HUES64 (cell line): Measurements from ENCODE around the gene ZNF10. TPM values are rescaled to one million over a fixed set of nuclear protein-coding genes. Genes with fewer than 3 reads are reported as not detected.

Source experiments
- H3K27ac ChIP-seq: 2 replicates; pipeline ENCODE4 v1.7.0; 2013; ENCODE audit warnings: low read depth, low read length, inconsistent platforms
- H3K27me3 ChIP-seq: 2 replicates; pipeline ENCODE4 v1.6.1; 2013; ENCODE audit warnings: mild to moderate bottlenecking, low read length; ENCODE audit not compliant: insufficient read depth
- H3K36me3 ChIP-seq: 2 replicates; pipeline ENCODE4 v1.6.1; 2013; ENCODE audit warnings: mild to moderate bottlenecking, low read length; ENCODE audit not compliant: insufficient read depth
- H3K4me1 ChIP-seq: 2 replicates; pipeline ENCODE4 v1.6.1; 2013; ENCODE audit warnings: mild to moderate bottlenecking, low read length, moderate library complexity; ENCODE audit not compliant: insufficient read depth
- H3K4me3 ChIP-seq: 2 replicates; pipeline ENCODE4 v1.5.1; 2013; ENCODE audit warnings: mild to moderate bottlenecking, low read length, moderate library complexity
- H3K9ac ChIP-seq: 2 replicates; pipeline ENCODE4 v1.6.1; 2013; ENCODE audit warnings: mild to moderate bottlenecking, low read depth, low read length
- H3K9me3 ChIP-seq: 2 replicates; pipeline ENCODE4 v1.6.1; 2013; ENCODE audit warnings: low read depth, low read length; ENCODE audit not compliant: insufficient read depth
- WGBS: fragments of 150-250, 120-280 bp; methylation state at CpG from one replicate; pipeline ENCODE4 v1.1.7; 2013; ENCODE audit warnings: missing lambda C conversion rate; 5-methylcytosine and 5-hydroxymethylcytosine counted together
- polyA plus RNA-seq, 2 experiments: library from polyadenylated mRNA; stranded (reverse); fragments of 50-300 nt; gene quantifications; one replicate each; pipeline ENCODE4 v1.2.3, GENCODE V29; 2013

The ZNF10 gene
- 6.9 TPM for polyA plus RNA-seq (2013, experiment 1 of 2)
- 6.1 TPM for polyA plus RNA-seq (2013, experiment 2 of 2)

DNA sequence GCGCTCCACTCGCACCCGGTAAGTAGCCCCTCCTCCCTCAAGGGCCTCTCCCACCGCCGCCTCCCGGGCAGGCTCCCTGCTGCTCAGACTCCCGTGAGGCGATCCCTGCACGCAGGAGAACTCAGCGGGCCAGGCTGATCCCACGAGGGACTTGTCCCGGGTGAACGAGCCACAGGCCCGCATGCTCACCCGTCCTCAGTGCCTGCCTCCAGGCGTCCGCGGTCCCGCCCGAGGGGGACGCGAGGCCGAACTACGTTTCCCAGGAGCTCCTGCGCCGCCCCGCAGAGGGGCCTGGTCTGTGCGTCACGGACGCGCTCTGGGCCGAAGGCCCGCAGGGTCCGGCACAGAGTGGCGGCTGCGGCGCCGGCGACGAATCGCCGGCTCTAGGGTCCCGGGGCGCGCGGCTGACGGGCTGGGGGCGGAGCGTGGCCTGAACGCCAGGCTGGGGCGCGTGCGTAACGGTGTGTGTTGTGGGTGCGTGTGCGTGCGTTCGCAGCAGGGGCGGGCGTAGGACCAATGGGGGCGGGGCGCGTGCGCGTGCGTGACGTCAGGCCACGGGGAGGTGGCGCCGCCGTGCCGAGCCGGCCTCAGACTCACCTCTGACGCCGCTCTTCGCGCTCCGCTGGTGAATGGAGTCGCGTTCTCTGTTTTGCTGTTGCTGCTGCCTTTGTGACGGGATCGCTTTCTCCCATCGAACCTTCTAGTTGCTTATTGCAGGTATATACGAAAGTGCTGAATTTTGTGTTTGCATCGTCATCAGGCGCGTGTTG is at the start of gene ZNF10, which contains the start of gene ZNF891:
ZNF10 (plus strand) TSS at position 590 of the 770 bp plus-strand sequence. CDS start 13,866 bp downstream, outside the sequence.
ZNF891 (minus strand) TSS at position 237 of the 770 bp plus-strand sequence. CDS start 8,356 bp downstream, outside the sequence.
- WGBS = under 1% methylated on average over 87 of the region's 87 CpGs
- H3K27me3 ChIP-seq = no peaks in the 10 kb centered on the region
- peak within 1 kb of the TSS; percentile 99 for H3K4me3 ChIP-seq
- H3K9me3 ChIP-seq = peaks cover 72% of the 10 kb centered on the region
- peak within 1 kb of the TSS; percentile 95 for H3K27ac ChIP-seq
- peak within 1 kb of the TSS; percentile 97 for H3K9ac ChIP-seq
- peaks cover 69% of the 10 kb centered on the region for H3K36me3 ChIP-seq
- H3K4me1 ChIP-seq = peaks cover 5% of the 10 kb centered on the region; the same call in 1 of the 2 replicates

- H3K27ac ChIP-seq = peak overlapping the region; percentile 99
- H3K9ac ChIP-seq = peak overlapping the region; percentile 96
- no peaks in the 10 kb centered on the region for H3K27me3 ChIP-seq
- no peaks in the 10 kb centered on the region for H3K4me1 ChIP-seq
- 37% methylated on average over 17 of the region's 17 CpGs for WGBS
- H3K9me3 ChIP-seq = peaks cover 77% of the 10 kb centered on the region
- H3K4me3 ChIP-seq = peak overlapping the region; percentile 75
- peaks cover 47% of the 10 kb centered on the region for H3K36me3 ChIP-seq
Observed at GRCh38 chr12:133081159-133081780, 49.2 kb upstream of the ZNF10 start.

- Histone ChIP-seq H3K4me3 (no peak overlapping the region), H3K9me3 (peaks cover 77% of the 10 kb centered on the region), H3K27ac (no peak overlapping the region), H3K9ac (no peak overlapping the region), H3K27me3 (no peaks in the 10 kb centered on the region), H3K36me3 (peaks cover 68% of the 10 kb centered on the region), H3K4me1 (no peaks in the 10 kb centered on the region)
- WGBS = 96% methylated on average over 6 of the region's 6 CpGs
Observed at GRCh38 chr12:133083345-133083744, 47.1 kb upstream of the ZNF10 start.

DNA sequence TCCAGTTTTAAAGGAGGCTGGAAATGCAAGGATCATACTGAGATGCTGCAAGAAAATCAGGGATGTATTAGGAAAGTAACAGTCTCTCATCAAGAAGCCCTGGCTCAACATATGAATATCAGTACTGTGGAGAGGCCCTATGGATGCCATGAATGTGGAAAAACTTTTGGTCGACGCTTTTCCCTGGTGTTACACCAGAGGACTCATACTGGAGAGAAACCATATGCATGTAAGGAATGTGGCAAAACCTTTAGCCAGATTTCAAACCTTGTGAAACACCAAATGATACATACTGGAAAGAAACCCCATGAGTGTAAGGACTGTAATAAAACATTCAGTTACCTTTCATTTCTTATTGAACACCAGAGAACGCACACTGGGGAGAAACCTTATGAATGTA is 24.8 kb upstream of the ZNF10 start:
- 96% methylated on average over 2 of the region's 3 CpGs for WGBS
- H3K4me1 ChIP-seq = no peaks in the 10 kb centered on the region
- H3K4me3 ChIP-seq = no peak overlapping the region
- peaks cover 96% of the 10 kb centered on the region for H3K36me3 ChIP-seq
- peaks cover 98% of the 10 kb centered on the region for H3K9me3 ChIP-seq
- H3K27ac ChIP-seq = no peak overlapping the region
- no peaks in the 10 kb centered on the region for H3K27me3 ChIP-seq
- no peak overlapping the region for H3K9ac ChIP-seq

DNA sequence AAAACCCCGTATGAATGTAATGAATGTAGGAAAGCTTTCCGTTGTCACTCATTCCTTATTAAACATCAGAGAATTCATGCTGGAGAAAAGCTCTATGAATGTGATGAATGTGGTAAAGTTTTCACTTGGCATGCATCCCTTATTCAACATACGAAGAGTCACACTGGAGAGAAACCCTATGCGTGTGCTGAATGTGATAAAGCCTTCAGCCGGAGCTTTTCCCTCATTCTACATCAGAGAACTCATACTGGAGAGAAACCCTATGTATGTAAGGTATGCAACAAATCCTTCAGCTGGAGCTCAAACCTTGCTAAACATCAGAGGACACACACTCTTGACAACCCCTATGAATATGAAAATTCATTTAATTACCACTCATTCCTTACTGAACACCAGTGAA is 24.2 kb upstream of the ZNF10 start:
- H3K27ac ChIP-seq = no peak overlapping the region
- peaks cover 94% of the 10 kb centered on the region for H3K36me3 ChIP-seq
- H3K4me3 ChIP-seq = no peak overlapping the region; the same call in 1 of the 2 replicates
- no peak overlapping the region for H3K9ac ChIP-seq
- H3K9me3 ChIP-seq = peaks cover 98% of the 10 kb centered on the region
- WGBS = 100% methylated on average over 3 of the region's 5 CpGs
- H3K27me3 ChIP-seq = no peaks in the 10 kb centered on the region
- no peaks in the 10 kb centered on the region for H3K4me1 ChIP-seq

DNA sequence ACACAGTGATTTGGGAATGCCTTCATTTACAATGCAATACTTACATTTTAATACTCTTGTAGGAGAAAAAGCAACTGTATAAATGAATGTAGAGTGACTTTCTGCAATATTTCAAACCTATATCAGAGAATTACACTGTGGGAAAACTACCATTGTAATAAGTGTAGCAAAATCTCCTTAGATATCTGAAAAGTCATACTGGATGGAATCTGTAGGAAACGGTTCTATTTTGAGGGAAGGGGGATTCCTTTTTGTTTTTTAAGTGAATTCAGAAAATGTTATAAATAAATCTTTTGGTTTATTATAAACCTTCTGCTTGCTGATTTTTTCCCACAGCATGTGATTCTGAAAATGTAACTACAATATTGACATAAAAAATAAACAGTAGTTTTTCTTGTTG is 23.3 kb upstream of the ZNF10 start:
- Histone ChIP-seq H3K27me3 (no peaks in the 10 kb centered on the region), H3K27ac (no peak overlapping the region), H3K4me3 (no peak overlapping the region), H3K9ac (no peak overlapping the region), H3K4me1 (no peaks in the 10 kb centered on the region), H3K9me3 (peaks cover 98% of the 10 kb centered on the region), H3K36me3 (peaks cover 89% of the 10 kb centered on the region)
- no CpG with 5 or more reads among the region's 1 CpG for WGBS

- H3K9ac ChIP-seq = no peak overlapping the region
- H3K27me3 ChIP-seq = no peaks in the 10 kb centered on the region
- H3K36me3 ChIP-seq = peaks cover 79% of the 10 kb centered on the region
- peaks cover 94% of the 10 kb centered on the region for H3K9me3 ChIP-seq
- H3K4me1 ChIP-seq = no peaks in the 10 kb centered on the region
- WGBS = 96% methylated on average over 2 of the region's 2 CpGs
- peak overlapping the region; percentile 14 for H3K4me3 ChIP-seq
- H3K27ac ChIP-seq = no peak overlapping the region
Observed at GRCh38 chr12:133108150-133108549, 22.3 kb upstream of the ZNF10 start.

- H3K27ac ChIP-seq = no peak overlapping the region
- no peaks in the 10 kb centered on the region for H3K4me1 ChIP-seq
- no peak overlapping the region for H3K9ac ChIP-seq
- H3K27me3 ChIP-seq = no peaks in the 10 kb centered on the region
- H3K36me3 ChIP-seq = peaks cover 95% of the 10 kb centered on the region
- peak overlapping the region; percentile 34 for H3K4me3 ChIP-seq
- H3K9me3 ChIP-seq = peaks cover 100% of the 10 kb centered on the region
- 92% methylated on average over 2 of the region's 3 CpGs for WGBS
Observed at GRCh38 chr12:133120385-133121191, 9.8 kb upstream of the ZNF10 start.

DNA sequence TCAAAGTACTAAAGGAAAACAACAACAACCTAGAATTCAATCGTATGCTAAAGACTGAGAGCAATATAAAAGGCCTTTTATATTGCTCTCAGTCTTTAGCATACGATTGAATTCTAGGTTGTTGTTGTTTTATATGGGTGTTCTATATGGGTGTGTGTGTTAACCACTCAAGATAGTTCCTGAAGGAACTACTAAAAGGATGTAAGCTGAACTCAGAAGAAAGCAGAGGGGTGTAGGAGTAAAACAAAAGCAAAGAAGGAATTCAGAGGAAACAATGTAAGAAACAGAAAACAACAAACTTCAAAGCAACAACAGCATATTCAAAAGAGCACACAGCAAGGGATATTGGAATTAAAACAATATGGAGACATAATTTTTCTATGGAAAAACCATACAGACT is 5.8 kb upstream of the ZNF10 start:
- H3K36me3 ChIP-seq = peaks cover 89% of the 10 kb centered on the region
- H3K4me1 ChIP-seq = no peaks in the 10 kb centered on the region
- no peaks in the 10 kb centered on the region for H3K27me3 ChIP-seq
- H3K9ac ChIP-seq = no peak overlapping the region
- peak overlapping the region; percentile 6; the same call in 1 of the 2 replicates for H3K4me3 ChIP-seq
- WGBS = 97% methylated on average over 1 of the region's 2 CpGs
- H3K9me3 ChIP-seq = peaks cover 92% of the 10 kb centered on the region
- no peak overlapping the region for H3K27ac ChIP-seq

DNA sequence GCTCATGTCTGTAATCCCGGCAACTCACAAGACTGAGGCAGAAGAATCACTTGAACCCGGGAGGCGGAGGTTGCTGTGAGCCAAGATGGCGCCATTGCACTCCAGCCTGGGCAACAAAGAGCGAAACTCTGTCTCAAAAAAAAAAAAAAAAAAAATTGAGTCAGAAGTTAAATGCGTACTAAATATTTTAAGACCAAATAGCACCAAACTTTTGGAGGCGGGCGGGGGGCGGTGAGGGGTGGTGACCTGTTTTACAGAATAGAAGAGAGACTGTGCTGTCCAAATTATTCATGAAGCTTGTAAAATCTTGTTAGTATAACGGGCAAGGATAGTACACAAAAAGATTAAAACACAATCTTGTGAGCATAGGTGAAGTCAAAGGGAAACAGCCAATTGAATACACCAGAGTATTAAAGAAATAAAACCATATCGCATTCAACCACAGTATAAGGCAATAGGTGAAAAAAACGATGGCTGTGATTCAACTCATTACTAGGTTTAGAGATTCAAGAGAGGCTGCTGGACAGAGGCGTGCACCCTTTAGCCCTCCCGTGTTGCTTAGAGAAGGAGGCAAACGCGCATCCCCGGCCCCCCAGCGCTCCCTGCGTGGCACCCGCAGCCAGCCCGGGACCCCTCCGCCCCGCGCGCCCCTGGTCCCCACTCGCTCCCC is 924 bp upstream of the ZNF10 start:
- Histone ChIP-seq H3K9me3 (peaks cover 72% of the 10 kb centered on the region), H3K4me1 (peaks cover 5% of the 10 kb centered on the region; the same call in 1 of the 2 replicates), H3K27me3 (no peaks in the 10 kb centered on the region), H3K36me3 (peaks cover 68% of the 10 kb centered on the region), H3K27ac (peak overlapping the region; percentile 95), H3K9ac (peak overlapping the region; percentile 97), H3K4me3 (peak overlapping the region; percentile 99)
- WGBS = 31% methylated on average over 23 of the region's 26 CpGs
